ENCODE measurements around the gene KIRREL1.

The KIRREL1 gene

DNA sequence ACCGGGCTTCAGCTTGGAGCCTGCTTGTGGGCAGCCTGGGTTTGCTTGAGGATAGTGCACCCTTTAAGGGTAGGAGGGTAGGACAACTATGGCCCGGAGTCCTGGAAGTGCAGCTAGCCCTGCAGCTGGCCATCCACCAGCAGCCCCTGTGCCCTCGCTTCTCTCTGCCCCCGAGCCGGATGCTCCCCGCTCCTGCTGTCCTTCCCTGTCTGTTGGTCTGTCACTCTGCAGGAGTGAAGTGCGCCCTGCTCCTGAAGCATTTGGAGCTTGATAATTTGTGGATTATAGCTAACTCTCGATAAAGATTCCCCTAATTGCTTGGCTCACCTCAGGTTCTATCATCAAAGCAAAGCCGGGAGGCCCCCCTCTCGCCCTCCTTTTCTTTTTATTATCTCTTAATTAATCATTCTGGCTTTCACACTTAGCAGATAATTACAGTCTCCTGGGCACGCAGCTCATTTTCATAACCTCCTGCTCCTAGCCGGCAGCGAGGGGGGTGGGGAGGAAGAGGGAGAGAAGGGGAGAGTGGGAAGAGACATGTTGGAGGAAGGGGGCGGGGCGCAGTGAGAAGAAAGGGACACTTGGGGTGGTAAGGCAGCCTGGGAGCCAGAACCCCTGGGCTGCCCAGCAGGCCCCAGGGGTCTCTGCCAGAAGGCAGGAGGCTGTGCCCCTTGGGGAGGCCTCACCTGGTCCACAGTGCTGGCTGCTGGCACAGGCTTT is 14.4 kb downstream of the KIRREL1 start:
- Histone ChIP-seq H3K79me2 (ENCODE audit: control insufficient read depth, low read length) (no peaks in the 10 kb centered on the region), H3K4me1 (ENCODE audit: control insufficient read depth, low read length) (no peaks in the 10 kb centered on the region), H3K36me3 (ENCODE audit: control insufficient read depth, low read length) (no peaks in the 10 kb centered on the region), H3K4me3 (ENCODE audit: low read length) (no peak overlapping the region), H3K27me3 (ENCODE audit: control insufficient read depth, low read length) (peaks cover 13% of the 10 kb centered on the region), H3K9me3 (ENCODE audit: control insufficient read depth, insufficient read depth, low read length) (no peaks in the 10 kb centered on the region), H3F3A (ENCODE audit: control insufficient read depth, insufficient read depth) (no peaks in the 10 kb centered on the region), H3K4me2 (ENCODE audit: low read length) (no peak overlapping the region), H4K20me1 (ENCODE audit: control insufficient read depth, insufficient read depth, low read depth, low read length) (no peaks in the 10 kb centered on the region), H3K27ac (ENCODE audit: low read depth, low read length) (no peak overlapping the region), H3K9me2 (replicated peaks; ENCODE audit: control insufficient read depth, low read length) (no peaks in the 10 kb centered on the region)
- TF ChIP-seq, protein P1, sequence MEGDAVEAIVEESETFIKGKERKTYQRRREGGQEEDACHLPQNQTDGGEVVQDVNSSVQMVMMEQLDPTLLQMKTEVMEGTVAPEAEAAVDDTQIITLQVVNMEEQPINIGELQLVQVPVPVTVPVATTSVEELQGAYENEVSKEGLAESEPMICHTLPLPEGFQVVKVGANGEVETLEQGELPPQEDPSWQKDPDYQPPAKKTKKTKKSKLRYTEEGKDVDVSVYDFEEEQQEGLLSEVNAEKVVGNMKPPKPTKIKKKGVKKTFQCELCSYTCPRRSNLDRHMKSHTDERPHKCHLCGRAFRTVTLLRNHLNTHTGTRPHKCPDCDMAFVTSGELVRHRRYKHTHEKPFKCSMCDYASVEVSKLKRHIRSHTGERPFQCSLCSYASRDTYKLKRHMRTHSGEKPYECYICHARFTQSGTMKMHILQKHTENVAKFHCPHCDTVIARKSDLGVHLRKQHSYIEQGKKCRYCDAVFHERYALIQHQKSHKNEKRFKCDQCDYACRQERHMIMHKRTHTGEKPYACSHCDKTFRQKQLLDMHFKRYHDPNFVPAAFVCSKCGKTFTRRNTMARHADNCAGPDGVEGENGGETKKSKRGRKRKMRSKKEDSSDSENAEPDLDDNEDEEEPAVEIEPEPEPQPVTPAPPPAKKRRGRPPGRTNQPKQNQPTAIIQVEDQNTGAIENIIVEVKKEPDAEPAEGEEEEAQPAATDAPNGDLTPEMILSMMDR (IDR thresholded peaks at IDR 0.05; ENCODE audit: low read depth, low read length, poor library complexity, severe bottlenecking): no peak
- no peak for TF ChIP-seq EZH2phosphoT487 (IDR thresholded peaks at IDR 0.05; ENCODE audit: borderline replicate concordance, low read length)

DNA sequence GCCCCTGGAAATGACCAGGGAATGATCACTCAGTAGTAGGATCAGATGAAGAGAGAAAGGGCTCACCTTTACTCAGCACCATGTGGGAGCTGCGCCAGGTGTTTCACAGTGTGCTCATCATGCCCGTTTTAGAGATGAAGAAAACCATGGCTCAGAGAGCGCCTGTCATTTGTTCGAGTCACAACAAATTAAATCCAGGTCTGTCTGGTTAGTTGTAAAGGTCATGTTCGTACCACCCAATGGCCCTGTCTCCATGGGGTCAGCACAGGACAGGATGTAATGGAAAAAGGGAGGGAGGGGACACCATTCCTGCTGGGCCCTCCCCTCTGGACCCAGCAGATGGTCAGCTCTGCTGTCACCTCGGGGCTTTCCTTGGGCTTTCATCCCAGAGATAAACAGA is 15.2 kb downstream of the KIRREL1 start:
- no peak overlapping the region for H3K4me2 ChIP-seq (ENCODE audit: low read length)
- TF ChIP-seq, protein P1 (IDR thresholded peaks at IDR 0.05; ENCODE audit: low read depth, low read length, poor library complexity, severe bottlenecking): no peak
- TF ChIP-seq EZH2phosphoT487 (IDR thresholded peaks at IDR 0.05; ENCODE audit: borderline replicate concordance, low read length): no peak
- H3F3A ChIP-seq (ENCODE audit: control insufficient read depth, insufficient read depth): no peaks in the 10 kb centered on the region
- H3K9me3 ChIP-seq (ENCODE audit: control insufficient read depth, insufficient read depth, low read length): no peaks in the 10 kb centered on the region
- H3K27me3 ChIP-seq (ENCODE audit: control insufficient read depth, low read length): peaks cover 18% of the 10 kb centered on the region
- no peak overlapping the region for H3K27ac ChIP-seq (ENCODE audit: low read depth, low read length)
- H3K4me3 ChIP-seq (ENCODE audit: low read length): no peak overlapping the region
- H3K79me2 ChIP-seq (ENCODE audit: control insufficient read depth, low read length): no peaks in the 10 kb centered on the region
- H4K20me1 ChIP-seq (ENCODE audit: control insufficient read depth, insufficient read depth, low read depth, low read length): no peaks in the 10 kb centered on the region
- H3K9me2 ChIP-seq (replicated peaks; ENCODE audit: control insufficient read depth, low read length): no peaks in the 10 kb centered on the region
- H3K4me1 ChIP-seq (ENCODE audit: control insufficient read depth, low read length): no peaks in the 10 kb centered on the region
- no peaks in the 10 kb centered on the region for H3K36me3 ChIP-seq (ENCODE audit: control insufficient read depth, low read length)

DNA sequence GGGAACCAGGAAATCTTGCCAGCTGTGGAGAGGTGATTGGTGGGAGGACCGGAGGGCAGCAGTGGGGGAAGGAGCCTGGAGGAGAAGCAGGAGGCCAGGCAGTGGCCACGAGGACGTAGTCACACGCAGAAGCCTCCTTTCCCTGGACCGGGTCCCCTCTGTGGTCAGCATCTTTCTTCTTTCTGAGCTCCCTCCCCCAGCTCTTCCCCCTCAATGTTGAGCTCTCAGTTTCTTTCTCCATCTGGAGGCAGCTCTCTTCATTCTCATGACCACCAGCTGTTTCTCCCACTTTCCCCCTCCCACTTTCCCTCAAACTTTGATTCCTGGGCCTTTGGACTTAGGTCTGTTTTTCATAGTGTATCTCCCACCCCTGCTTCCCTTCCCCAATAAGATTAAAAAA is 18.3 kb downstream of the KIRREL1 start:
- H3K9me3 ChIP-seq (ENCODE audit: control insufficient read depth, insufficient read depth, low read length): no peaks in the 10 kb centered on the region
- H3K79me2 ChIP-seq (ENCODE audit: control insufficient read depth, low read length): no peaks in the 10 kb centered on the region
- no peak for TF ChIP-seq EZH2phosphoT487 (IDR thresholded peaks at IDR 0.05; ENCODE audit: borderline replicate concordance, low read length)
- TF ChIP-seq, protein P1 (IDR thresholded peaks at IDR 0.05; ENCODE audit: low read depth, low read length, poor library complexity, severe bottlenecking): no peak
- no peak overlapping the region for H3K27ac ChIP-seq (ENCODE audit: low read depth, low read length)
- H3K4me3 ChIP-seq (ENCODE audit: low read length): no peak overlapping the region
- no peaks in the 10 kb centered on the region for H3K4me1 ChIP-seq (ENCODE audit: control insufficient read depth, low read length)
- no peak overlapping the region for H3K4me2 ChIP-seq (ENCODE audit: low read length)
- no peaks in the 10 kb centered on the region for H4K20me1 ChIP-seq (ENCODE audit: control insufficient read depth, insufficient read depth, low read depth, low read length)
- H3K9me2 ChIP-seq (replicated peaks; ENCODE audit: control insufficient read depth, low read length): no peaks in the 10 kb centered on the region
- no peaks in the 10 kb centered on the region for H3F3A ChIP-seq (ENCODE audit: control insufficient read depth, insufficient read depth)
- peaks cover 28% of the 10 kb centered on the region for H3K27me3 ChIP-seq (ENCODE audit: control insufficient read depth, low read length)
- no peaks in the 10 kb centered on the region for H3K36me3 ChIP-seq (ENCODE audit: control insufficient read depth, low read length)
